Renal cortex interstitium (tissue), 11 donors: ENCODE results near the gene GPR89B. TPM values are rescaled to one million over a fixed set of nuclear protein-coding genes. Genes with fewer than 3 reads are reported as not detected.
"Not testable (repeated sequence)": the region's sequence is repeated elsewhere in the genome, so short reads cannot be mapped to it uniquely, and the experiment has no call there.

Experiments used
- DNase-seq, 11 donors: peaks; one replicate each; pipeline ENCODE4 v3.0.0-alpha.2; 2013; ENCODE audit warnings: low read depth in 9 of 11, low spot score in 4 of 11; ENCODE audit errors: extremely low read depth in 1 of 11
- polyA plus RNA-seq, 3 donors: library from polyadenylated mRNA; unstranded; fragments of 120-200 nt; gene quantifications; one replicate each; pipeline ENCODE4 v1.2.1, GENCODE V29; 2013; ENCODE audit not compliant: insufficient read length in 3 of 3

Gene GPR89B
- polyA plus RNA-seq, 3 donors: 43.6 to 50.2 (median 44.8) TPM

GRCh38 chr1:147919896-147920295, 8.3 kb upstream of the GPR89B start:
- no peak for DNase-seq

- DNase-seq: no peak
These were observed 3.4 kb upstream of the GPR89B start for GRCh38 chr1:147924813-147925212.

GRCh38 chr1:147927215-147927614, 1.0 kb upstream of the GPR89B start:
- not testable (repeated sequence) for DNase-seq

- DNase-seq: not testable (repeated sequence)
These were observed 531 bp upstream of the GPR89B start for GRCh38 chr1:147927689-147928088.

GRCh38 chr1:147931137-147931536, 2.9 kb downstream of the GPR89B start:
- DNase-seq: not testable (repeated sequence)

- DNase-seq: not testable (repeated sequence)
These were observed 7.1 kb downstream of the GPR89B start for GRCh38 chr1:147935296-147935695.

- not testable (repeated sequence) for DNase-seq
These were observed 12.2 kb downstream of the GPR89B start for GRCh38 chr1:147940456-147940855.

GRCh38 chr1:147942563-147942962, 14.3 kb downstream of the GPR89B start:
- not testable (repeated sequence) for DNase-seq

GRCh38 chr1:147949517-147949916, 21.3 kb downstream of the GPR89B start:
- not testable (repeated sequence) for DNase-seq

- DNase-seq: not testable (repeated sequence)
These were observed 30.7 kb downstream of the GPR89B start for GRCh38 chr1:147958906-147959305.

- not testable (repeated sequence) for DNase-seq
These were observed 31.5 kb downstream of the GPR89B start for GRCh38 chr1:147959680-147960079.

GRCh38 chr1:147964575-147964974, 36.4 kb downstream of the GPR89B start:
- DNase-seq: not testable (repeated sequence)

- DNase-seq: not testable (repeated sequence)
These were observed 38.4 kb downstream of the GPR89B start for GRCh38 chr1:147966657-147967056.

- DNase-seq: not testable (repeated sequence)
These were observed 50.9 kb downstream of the GPR89B start for GRCh38 chr1:147978896-147979651.

- not testable (repeated sequence) for DNase-seq
These were observed 57.2 kb downstream of the GPR89B start for GRCh38 chr1:147985374-147985773.

- DNase-seq: not testable (repeated sequence)
These were observed 59.7 kb downstream of the GPR89B start for GRCh38 chr1:147987893-147988292.

- DNase-seq: not testable (repeated sequence)
These were observed 64.7 kb downstream of the GPR89B start for GRCh38 chr1:147992916-147993315.

GRCh38 chr1:147993400-147993799, 65.2 kb downstream of the GPR89B start:
- not testable (repeated sequence) for DNase-seq

- not testable (repeated sequence) for DNase-seq
These were observed 65.8 kb downstream of the GPR89B start for GRCh38 chr1:147993825-147994615.

GRCh38 chr1:147996088-147996487, 67.9 kb downstream of the GPR89B start:
- not testable (repeated sequence) for DNase-seq
